HL-60 (cell line): Measurements from ENCODE around the gene CD82.

Experiments
- DNase-seq, 2 experiments: peaks; one replicate each; pipeline ENCODE4 v3.0.0-alpha.2; 2010 to 2020; ENCODE audit warnings: low read depth in 1 of 2, low spot score in 1 of 2
- H3K27ac ChIP-seq: fragments of 250-450 bp; sonication (Bioruptor Pico); replicated peaks from 2 replicates; pipeline ENCODE4 v1.5.1; 2020; ENCODE audit warnings: mild to moderate bottlenecking, moderate library complexity
- H3K27me3 ChIP-seq: fragments of 250-450 bp; sonication (Bioruptor Pico); 2 replicates; pipeline ENCODE4 v1.5.1; 2021; ENCODE audit warnings: mild to moderate bottlenecking, moderate library complexity; ENCODE audit not compliant: insufficient read depth, poor library complexity, severe bottlenecking
- H3K4me3 ChIP-seq: replicated peaks from 2 replicates; pipeline ENCODE4 v1.5.1; 2011; ENCODE audit warnings: mild to moderate bottlenecking, control low read depth, low read length; ENCODE audit not compliant: insufficient read depth
- GABPA ChIP-seq: IDR thresholded peaks from 2 replicates; pipeline ENCODE4 v1.6.1; 2012; ENCODE audit warnings: low read depth
- POLR2AphosphoS5 ChIP-seq: IDR thresholded peaks from 2 replicates; pipeline ENCODE4 v1.6.1; 2012; ENCODE audit warnings: low read depth
- SPI1 ChIP-seq: IDR thresholded peaks from 2 replicates; pipeline ENCODE4 v1.6.1; 2012; ENCODE audit warnings: low read depth, mild to moderate bottlenecking, borderline replicate concordance
- TF ChIP-seq, protein P1 (sequence below): IDR thresholded peaks from 2 replicates; pipeline ENCODE4 v1.6.1; 2012; ENCODE audit warnings: low read depth; ENCODE audit not compliant: insufficient replicate concordance
- TF ChIP-seq, protein P2 (sequence below): IDR thresholded peaks from one replicate; pipeline ENCODE4 v1.5.1; 2011; ENCODE audit warnings: low read length, control low read depth, inconsistent platforms; ENCODE audit not compliant: insufficient read depth

CD82 gene

DNA sequence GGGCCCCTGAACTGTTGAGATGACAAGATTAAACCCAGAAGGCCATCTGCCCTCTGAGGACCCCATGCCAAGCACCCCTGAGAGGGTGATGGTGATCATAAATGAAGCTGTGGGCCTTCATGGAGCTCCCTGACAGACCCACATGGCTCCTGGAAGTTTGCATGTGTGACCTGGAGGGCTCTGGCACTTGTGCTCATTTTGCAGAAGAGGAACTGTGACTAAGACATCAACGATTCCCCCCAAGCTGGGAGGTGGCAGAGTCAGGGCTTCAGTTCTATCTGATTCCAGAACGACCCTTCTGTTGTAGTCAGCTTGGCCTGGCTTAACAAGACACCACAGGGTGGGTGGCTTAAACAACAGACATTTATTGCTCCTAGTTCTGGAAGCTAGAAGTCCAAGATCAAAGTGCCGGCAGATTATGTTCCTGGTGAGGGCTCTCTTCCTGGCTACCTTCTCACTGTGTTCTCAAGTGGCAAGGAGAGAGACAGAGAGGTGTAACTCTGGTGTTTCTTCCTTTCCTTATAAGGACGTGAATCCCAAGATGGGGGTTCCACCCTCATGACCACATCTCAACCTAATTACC lies 46.4 kb upstream of the CD82 start:
- TF ChIP-seq, protein P1, sequence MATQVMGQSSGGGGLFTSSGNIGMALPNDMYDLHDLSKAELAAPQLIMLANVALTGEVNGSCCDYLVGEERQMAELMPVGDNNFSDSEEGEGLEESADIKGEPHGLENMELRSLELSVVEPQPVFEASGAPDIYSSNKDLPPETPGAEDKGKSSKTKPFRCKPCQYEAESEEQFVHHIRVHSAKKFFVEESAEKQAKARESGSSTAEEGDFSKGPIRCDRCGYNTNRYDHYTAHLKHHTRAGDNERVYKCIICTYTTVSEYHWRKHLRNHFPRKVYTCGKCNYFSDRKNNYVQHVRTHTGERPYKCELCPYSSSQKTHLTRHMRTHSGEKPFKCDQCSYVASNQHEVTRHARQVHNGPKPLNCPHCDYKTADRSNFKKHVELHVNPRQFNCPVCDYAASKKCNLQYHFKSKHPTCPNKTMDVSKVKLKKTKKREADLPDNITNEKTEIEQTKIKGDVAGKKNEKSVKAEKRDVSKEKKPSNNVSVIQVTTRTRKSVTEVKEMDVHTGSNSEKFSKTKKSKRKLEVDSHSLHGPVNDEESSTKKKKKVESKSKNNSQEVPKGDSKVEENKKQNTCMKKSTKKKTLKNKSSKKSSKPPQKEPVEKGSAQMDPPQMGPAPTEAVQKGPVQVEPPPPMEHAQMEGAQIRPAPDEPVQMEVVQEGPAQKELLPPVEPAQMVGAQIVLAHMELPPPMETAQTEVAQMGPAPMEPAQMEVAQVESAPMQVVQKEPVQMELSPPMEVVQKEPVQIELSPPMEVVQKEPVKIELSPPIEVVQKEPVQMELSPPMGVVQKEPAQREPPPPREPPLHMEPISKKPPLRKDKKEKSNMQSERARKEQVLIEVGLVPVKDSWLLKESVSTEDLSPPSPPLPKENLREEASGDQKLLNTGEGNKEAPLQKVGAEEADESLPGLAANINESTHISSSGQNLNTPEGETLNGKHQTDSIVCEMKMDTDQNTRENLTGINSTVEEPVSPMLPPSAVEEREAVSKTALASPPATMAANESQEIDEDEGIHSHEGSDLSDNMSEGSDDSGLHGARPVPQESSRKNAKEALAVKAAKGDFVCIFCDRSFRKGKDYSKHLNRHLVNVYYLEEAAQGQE, result no peak
- no peak for TF ChIP-seq GABPA
- TF ChIP-seq SPI1, result no peak
- TF ChIP-seq, protein P2, sequence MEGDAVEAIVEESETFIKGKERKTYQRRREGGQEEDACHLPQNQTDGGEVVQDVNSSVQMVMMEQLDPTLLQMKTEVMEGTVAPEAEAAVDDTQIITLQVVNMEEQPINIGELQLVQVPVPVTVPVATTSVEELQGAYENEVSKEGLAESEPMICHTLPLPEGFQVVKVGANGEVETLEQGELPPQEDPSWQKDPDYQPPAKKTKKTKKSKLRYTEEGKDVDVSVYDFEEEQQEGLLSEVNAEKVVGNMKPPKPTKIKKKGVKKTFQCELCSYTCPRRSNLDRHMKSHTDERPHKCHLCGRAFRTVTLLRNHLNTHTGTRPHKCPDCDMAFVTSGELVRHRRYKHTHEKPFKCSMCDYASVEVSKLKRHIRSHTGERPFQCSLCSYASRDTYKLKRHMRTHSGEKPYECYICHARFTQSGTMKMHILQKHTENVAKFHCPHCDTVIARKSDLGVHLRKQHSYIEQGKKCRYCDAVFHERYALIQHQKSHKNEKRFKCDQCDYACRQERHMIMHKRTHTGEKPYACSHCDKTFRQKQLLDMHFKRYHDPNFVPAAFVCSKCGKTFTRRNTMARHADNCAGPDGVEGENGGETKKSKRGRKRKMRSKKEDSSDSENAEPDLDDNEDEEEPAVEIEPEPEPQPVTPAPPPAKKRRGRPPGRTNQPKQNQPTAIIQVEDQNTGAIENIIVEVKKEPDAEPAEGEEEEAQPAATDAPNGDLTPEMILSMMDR, result no peak
- no peak for TF ChIP-seq POLR2AphosphoS5
- no peaks in the 10 kb centered on the region for H3K27me3 ChIP-seq
- no peak for DNase-seq
- no peak overlapping the region for H3K4me3 ChIP-seq
- H3K27ac ChIP-seq, result no peak overlapping the region

DNA sequence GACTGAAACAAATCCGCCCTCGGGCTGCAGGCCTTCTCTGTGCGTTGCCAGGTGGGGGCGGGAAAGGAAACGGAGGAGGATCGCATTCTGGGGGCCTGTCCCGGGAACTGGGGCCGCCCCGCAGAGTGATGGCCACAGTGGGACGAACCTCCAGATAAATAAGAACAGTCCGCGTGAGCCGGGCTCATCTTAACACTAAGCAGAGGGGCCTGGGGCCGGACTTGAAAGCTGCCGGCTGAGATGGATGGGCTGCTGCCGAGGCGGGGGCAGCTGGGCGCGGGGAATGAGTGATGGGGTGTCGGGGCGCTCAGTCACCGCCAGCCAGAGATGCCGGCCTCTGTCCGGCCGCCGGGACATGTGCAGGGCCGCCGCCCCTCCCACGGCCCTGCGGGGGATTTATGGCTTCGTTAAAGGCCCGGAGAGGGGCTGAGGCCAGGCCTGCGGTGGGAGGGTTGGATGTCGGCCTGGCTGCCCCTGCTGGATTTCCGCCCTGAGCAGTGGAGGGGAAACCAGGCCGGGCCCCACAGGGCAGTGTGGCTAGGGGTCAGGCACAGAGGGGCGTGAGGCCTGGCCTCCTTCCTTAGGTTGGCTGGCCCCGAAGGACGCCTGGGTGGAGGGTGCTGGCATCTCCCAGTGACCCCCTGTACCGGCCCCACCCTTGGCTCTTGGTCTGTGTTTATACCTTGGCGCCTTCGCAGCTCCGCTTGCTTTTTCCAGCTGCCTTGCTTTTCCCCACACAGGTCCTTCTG lies 45.3 kb upstream of the CD82 start:
- Histone ChIP-seq H3K27me3 (no peaks in the 10 kb centered on the region), H3K4me3 (no peak overlapping the region), H3K27ac (no peak overlapping the region)
- TF ChIP-seq, protein P1, result no peak
- no peak for TF ChIP-seq SPI1
- TF ChIP-seq, protein P2, result no peak
- no peak for TF ChIP-seq GABPA
- TF ChIP-seq POLR2AphosphoS5, result no peak
- no peak for DNase-seq

DNA sequence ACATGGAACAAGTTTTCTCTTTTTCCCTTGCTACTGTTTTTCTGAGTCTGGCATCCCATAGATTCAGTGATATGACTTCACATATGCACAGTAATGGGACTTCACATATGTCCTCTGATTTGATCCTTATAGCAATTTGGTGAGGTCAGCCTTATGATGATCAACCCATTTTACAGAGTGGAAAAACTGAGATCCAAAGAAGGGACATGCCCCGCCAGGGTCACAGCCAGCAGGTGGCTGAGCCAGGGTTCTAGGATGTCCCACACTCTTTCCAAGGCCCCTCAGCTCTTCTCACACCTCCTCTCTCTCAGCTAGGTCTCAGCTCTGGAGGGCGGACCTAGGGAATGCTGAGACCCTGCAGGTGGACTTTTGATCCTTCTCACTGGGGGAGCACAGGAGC lies 44.3 kb upstream of the CD82 start:
- Histone ChIP-seq H3K27ac (no peak overlapping the region), H3K4me3 (no peak overlapping the region), H3K27me3 (no peaks in the 10 kb centered on the region)
- TF ChIP-seq, protein P2, result no peak
- TF ChIP-seq POLR2AphosphoS5 (no peak), GABPA (no peak), SPI1 (no peak)
- TF ChIP-seq, protein P1, result no peak
- DNase-seq, result no peak
